ENCODE results near the gene CCNQ.

The CCNQ gene

DNA sequence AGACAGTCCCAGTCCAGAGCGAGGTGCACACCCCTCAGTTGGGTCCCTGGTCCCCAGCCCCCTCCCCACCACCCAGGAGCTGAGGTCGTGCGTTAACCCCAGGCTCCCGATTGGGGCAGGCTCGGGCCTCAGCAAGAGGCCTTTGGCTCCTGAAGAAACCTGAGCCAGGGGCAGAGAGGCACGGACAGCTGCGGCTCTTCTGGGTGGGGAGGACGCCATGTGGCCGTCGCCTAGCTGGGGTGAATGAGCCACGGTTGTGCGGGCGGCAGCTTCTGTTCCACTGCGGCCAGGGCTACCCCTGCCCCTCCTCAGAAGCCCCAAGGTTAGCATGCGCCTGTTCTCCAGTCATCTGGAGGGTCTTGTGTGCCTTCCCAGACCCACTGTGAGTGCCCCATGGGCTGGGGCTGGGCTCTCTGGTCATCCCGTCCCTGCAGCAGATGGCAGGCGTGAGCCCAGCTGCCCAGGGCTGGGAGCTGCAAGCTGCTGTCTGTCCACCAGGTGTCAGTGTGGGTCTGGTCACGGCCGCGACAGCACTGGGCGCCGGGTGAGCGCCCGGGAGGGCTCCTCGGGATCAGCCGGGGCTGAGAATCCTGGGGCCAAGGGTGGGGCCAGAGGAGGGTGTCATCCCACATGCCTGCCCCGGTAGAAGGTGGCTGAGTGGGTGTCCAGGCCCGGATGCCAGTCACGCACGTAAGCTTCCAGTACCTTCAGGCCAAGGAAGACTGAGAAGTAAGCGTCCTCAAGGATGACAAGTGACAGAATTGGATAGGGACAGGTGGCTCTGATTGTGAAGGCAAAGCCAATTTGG lies 59.6 kb downstream of the CCNQ start (continued):
- TF ChIP-seq, protein P1, sequence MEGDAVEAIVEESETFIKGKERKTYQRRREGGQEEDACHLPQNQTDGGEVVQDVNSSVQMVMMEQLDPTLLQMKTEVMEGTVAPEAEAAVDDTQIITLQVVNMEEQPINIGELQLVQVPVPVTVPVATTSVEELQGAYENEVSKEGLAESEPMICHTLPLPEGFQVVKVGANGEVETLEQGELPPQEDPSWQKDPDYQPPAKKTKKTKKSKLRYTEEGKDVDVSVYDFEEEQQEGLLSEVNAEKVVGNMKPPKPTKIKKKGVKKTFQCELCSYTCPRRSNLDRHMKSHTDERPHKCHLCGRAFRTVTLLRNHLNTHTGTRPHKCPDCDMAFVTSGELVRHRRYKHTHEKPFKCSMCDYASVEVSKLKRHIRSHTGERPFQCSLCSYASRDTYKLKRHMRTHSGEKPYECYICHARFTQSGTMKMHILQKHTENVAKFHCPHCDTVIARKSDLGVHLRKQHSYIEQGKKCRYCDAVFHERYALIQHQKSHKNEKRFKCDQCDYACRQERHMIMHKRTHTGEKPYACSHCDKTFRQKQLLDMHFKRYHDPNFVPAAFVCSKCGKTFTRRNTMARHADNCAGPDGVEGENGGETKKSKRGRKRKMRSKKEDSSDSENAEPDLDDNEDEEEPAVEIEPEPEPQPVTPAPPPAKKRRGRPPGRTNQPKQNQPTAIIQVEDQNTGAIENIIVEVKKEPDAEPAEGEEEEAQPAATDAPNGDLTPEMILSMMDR (tag by site-specific recombination; IDR thresholded peaks at IDR 0.05), result peak; percentile 99
- no peak for TF ChIP-seq ZNF610 (tag by site-specific recombination; IDR thresholded peaks at IDR 0.05; ENCODE audit: borderline replicate concordance)
- no peak for TF ChIP-seq ZNF571 (tag by site-specific recombination; IDR thresholded peaks at IDR 0.05)
- TF ChIP-seq ZNF560 (tag by site-specific recombination; IDR thresholded peaks at IDR 0.05; ENCODE audit: borderline replicate concordance), result no peak
- 0 out of 2 replicates have a peak, but pooled peaks have one; percentile 33 for TF ChIP-seq ZFHX2 (tag by site-specific recombination; conservative IDR thresholded peaks at IDR 0.05)
- TF ChIP-seq ZNF19 (tag by site-specific recombination; IDR thresholded peaks at IDR 0.05; ENCODE audit: low read depth), result no peak
- no peak for TF ChIP-seq ZNF184 (tag by site-specific recombination; IDR thresholded peaks at IDR 0.05)
- TF ChIP-seq ZSCAN16 (tag by site-specific recombination; IDR thresholded peaks at IDR 0.05), result no peak
- no peak for TF ChIP-seq ZNF174 (tag by site-specific recombination; IDR thresholded peaks at IDR 0.05)
- TF ChIP-seq, protein P2, sequence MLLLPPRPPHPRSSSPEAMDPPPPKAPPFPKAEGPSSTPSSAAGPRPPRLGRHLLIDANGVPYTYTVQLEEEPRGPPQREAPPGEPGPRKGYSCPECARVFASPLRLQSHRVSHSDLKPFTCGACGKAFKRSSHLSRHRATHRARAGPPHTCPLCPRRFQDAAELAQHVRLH (tag by site-specific recombination; IDR thresholded peaks at IDR 0.05), result no peak
- no peak for TF ChIP-seq ZNF747 (tag by site-specific recombination; IDR thresholded peaks at IDR 0.05)
- TF ChIP-seq, protein P3, sequence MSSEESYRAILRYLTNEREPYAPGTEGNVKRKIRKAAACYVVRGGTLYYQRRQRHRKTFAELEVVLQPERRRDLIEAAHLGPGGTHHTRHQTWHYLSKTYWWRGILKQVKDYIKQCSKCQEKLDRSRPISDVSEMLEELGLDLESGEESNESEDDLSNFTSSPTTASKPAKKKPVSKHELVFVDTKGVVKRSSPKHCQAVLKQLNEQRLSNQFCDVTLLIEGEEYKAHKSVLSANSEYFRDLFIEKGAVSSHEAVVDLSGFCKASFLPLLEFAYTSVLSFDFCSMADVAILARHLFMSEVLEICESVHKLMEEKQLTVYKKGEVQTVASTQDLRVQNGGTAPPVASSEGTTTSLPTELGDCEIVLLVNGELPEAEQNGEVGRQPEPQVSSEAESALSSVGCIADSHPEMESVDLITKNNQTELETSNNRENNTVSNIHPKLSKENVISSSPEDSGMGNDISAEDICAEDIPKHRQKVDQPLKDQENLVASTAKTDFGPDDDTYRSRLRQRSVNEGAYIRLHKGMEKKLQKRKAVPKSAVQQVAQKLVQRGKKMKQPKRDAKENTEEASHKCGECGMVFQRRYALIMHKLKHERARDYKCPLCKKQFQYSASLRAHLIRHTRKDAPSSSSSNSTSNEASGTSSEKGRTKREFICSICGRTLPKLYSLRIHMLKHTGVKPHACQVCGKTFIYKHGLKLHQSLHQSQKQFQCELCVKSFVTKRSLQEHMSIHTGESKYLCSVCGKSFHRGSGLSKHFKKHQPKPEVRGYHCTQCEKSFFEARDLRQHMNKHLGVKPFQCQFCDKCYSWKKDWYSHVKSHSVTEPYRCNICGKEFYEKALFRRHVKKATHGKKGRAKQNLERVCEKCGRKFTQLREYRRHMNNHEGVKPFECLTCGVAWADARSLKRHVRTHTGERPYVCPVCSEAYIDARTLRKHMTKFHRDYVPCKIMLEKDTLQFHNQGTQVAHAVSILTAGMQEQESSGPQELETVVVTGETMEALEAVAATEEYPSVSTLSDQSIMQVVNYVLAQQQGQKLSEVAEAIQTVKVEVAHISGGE (tag by site-specific recombination; conservative IDR thresholded peaks at IDR 0.05; ENCODE audit: low read depth), result no peak
- TF ChIP-seq ZNF707 (tag by site-specific recombination; IDR thresholded peaks at IDR 0.05), result no peak
- TF ChIP-seq, protein P4, sequence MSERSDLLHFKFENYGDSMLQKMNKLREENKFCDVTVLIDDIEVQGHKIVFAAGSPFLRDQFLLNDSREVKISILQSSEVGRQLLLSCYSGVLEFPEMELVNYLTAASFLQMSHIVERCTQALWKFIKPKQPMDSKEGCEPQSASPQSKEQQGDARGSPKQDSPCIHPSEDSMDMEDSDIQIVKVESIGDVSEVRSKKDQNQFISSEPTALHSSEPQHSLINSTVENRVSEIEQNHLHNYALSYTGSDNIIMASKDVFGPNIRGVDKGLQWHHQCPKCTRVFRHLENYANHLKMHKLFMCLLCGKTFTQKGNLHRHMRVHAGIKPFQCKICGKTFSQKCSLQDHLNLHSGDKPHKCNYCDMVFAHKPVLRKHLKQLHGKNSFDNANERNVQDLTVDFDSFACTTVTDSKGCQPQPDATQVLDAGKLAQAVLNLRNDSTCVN (tag by site-specific recombination; optimal IDR thresholded peaks at IDR 0.05), result peak; percentile 23
- no peak for TF ChIP-seq YY1 (tag by site-specific recombination; IDR thresholded peaks at IDR 0.05)
- TF ChIP-seq ZFP37 (tag by site-specific recombination; IDR thresholded peaks at IDR 0.05), result no peak
- no peak for TF ChIP-seq ZNF292 (tag by site-specific recombination; IDR thresholded peaks at IDR 0.05; ENCODE audit: borderline replicate concordance, low read depth)
- TF ChIP-seq ZNF169 (tag by site-specific recombination; IDR thresholded peaks at IDR 0.05), result no peak
- peak; percentile 64 for TF ChIP-seq GLIS1 (tag by site-specific recombination; IDR thresholded peaks at IDR 0.05)
- TF ChIP-seq ZBTB20 (tag by site-specific recombination; IDR thresholded peaks at IDR 0.05), result no peak
- TF ChIP-seq, protein P5, sequence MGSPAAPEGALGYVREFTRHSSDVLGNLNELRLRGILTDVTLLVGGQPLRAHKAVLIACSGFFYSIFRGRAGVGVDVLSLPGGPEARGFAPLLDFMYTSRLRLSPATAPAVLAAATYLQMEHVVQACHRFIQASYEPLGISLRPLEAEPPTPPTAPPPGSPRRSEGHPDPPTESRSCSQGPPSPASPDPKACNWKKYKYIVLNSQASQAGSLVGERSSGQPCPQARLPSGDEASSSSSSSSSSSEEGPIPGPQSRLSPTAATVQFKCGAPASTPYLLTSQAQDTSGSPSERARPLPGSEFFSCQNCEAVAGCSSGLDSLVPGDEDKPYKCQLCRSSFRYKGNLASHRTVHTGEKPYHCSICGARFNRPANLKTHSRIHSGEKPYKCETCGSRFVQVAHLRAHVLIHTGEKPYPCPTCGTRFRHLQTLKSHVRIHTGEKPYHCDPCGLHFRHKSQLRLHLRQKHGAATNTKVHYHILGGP (tag by site-specific recombination; IDR thresholded peaks at IDR 0.05), result no peak
- TF ChIP-seq, protein P6, sequence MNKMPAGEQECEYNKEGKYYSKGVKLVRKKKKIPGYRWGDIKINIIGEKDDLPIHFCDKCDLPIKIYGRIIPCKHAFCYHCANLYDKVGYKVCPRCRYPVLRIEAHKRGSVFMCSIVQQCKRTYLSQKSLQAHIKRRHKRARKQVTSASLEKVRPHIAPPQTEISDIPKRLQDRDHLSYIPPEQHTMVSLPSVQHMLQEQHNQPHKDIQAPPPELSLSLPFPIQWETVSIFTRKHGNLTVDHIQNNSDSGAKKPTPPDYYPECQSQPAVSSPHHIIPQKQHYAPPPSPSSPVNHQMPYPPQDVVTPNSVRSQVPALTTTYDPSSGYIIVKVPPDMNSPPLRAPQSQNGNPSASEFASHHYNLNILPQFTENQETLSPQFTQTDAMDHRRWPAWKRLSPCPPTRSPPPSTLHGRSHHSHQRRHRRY (tag by site-specific recombination; IDR thresholded peaks at IDR 0.05), result no peak
- TF ChIP-seq, protein P7, sequence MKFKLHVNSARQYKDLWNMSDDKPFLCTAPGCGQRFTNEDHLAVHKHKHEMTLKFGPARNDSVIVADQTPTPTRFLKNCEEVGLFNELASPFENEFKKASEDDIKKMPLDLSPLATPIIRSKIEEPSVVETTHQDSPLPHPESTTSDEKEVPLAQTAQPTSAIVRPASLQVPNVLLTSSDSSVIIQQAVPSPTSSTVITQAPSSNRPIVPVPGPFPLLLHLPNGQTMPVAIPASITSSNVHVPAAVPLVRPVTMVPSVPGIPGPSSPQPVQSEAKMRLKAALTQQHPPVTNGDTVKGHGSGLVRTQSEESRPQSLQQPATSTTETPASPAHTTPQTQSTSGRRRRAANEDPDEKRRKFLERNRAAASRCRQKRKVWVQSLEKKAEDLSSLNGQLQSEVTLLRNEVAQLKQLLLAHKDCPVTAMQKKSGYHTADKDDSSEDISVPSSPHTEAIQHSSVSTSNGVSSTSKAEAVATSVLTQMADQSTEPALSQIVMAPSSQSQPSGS (tag by site-specific recombination; IDR thresholded peaks at IDR 0.05; ENCODE audit: low read depth), result no peak
- peak; percentile 93 for TF ChIP-seq ZNF335 (tag by site-specific recombination; conservative IDR thresholded peaks at IDR 0.05)
- TF ChIP-seq, protein P8, sequence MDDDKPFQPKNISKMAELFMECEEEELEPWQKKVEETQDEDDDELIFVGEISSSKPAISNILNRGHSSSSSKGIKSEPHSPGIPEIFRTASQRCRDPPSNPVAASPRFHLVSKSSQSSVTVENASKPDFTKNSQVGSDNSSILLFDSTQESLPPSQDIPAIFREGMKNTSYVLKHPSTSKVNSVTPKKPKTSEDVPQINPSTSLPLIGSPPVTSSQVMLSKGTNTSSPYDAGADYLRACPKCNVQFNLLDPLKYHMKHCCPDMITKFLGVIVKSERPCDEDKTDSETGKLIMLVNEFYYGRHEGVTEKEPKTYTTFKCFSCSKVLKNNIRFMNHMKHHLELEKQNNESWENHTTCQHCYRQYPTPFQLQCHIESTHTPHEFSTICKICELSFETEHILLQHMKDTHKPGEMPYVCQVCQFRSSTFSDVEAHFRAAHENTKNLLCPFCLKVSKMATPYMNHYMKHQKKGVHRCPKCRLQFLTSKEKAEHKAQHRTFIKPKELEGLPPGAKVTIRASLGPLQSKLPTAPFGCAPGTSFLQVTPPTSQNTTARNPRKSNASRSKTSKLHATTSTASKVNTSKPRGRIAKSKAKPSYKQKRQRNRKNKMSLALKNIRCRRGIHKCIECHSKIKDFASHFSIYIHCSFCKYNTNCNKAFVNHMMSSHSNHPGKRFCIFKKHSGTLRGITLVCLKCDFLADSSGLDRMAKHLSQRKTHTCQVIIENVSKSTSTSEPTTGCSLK (tag by site-specific recombination; IDR thresholded peaks at IDR 0.05), result no peak
